ENCODE results near the gene MTMR3. TPM values are rescaled to one million over a fixed set of nuclear protein-coding genes. Genes with fewer than 3 reads are reported as not detected.
"Not testable (repeated sequence)": the region's sequence is repeated elsewhere in the genome, so short reads cannot be mapped to it uniquely, and the experiment has no call there.

Gene MTMR3
- total RNA-seq, 1 experiment from 2014 or later, result 23.9 TPM

DNA sequence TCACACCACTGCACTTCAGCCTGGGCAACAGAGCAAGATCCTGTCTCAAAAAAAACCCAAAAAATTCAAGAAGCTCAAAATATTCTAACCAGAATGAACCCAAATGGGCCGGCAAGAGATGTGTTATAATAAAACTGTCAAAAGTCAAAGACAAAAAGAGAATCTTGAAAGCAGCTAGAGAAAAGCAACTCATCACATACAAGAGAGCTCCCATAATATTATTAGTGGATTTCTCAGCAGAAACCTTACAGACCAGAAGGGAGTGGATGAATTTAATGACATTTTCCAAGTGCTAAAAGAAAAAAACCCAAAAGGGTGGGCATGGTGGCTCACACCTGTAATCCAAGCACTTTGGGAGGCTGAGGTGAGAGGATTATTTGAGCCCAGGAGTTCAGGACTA, 174.4 kb downstream of the MTMR3 start:
- in situ Hi-C loops (cut with HindIII; ENCODE audit: low sequenced_read_pairs), result no loop called here
- no peak for DNase-seq (ENCODE audit: low spot score)

DNA sequence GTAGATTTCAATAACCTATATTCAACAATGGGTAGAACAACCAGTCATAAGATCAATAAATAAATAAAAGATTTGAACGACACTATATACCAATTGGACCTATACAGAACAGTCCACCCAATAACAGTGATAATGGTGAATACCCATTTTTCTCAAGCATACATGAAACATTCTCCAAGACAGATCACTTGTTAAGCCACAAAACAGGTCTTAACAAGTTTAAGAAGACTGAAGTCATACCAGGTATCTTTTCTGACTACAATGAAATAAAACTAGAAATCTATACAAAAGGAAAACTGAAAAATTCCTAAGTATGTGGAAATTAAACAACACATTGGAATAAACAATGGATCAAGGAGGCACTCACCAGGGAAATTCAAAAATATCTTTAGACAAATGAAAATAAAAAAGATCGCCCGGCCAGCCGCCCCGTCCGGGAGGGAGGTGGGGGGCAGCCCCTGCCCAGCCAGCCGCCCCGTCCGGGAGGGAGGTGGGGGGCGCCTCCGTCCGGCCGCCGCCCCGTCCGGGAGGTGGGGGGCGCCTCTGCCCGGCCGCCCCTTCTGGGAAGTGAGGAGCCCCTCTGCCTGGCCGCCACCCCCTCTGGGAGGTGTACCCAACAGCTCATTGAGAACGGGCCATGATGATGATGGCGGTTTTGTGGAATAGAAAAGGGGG, 176.5 kb downstream of the MTMR3 start:
- in situ Hi-C loops (cut with HindIII; ENCODE audit: low sequenced_read_pairs); DNase-seq (ENCODE audit: low spot score): not testable (repeated sequence)

DNA sequence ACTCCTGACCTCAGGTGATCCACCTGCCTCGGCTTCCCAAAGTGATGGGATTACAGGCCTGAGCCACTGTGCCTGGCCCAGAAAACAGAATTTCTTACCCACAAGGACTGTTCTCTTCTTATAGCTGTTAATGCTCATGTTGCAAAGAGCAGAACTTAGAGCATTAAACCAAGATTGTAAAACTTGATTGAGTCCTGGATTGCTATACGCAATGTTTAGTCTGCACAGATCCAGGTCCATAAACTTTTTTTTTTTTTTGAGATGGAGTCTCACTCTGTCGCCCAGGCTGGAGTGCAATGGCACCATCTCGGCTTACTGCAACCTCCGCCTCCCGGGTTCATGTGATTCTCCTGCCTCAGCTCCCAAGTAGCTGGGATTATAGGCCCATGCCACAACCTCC, 178.1 kb downstream of the MTMR3 start:
- in situ Hi-C loops (cut with HindIII; ENCODE audit: low sequenced_read_pairs); DNase-seq (ENCODE audit: low spot score): not testable (repeated sequence)

DNA sequence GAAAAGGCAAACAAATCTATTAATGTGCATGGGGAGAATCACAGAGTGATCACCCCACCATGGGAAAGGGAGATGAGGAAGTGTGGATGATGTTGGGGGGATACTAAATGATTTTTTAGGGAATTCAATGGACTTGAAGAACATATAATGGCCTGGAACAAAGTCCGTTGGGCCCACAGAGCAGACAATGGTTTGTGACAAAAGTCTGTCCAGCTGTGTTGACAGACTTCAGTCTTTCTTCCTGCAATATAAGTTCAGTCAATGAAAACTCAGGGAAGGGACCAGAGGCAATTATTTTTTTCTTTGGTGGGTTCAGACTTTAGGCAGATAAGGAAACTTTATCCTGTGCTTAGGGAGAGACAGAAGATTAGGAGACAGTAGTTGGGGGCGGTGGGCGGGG, 179.3 kb downstream of the MTMR3 start:
- no peak for DNase-seq (ENCODE audit: low spot score)
- in situ Hi-C loops (cut with HindIII; ENCODE audit: low sequenced_read_pairs), result no loop called here

DNA sequence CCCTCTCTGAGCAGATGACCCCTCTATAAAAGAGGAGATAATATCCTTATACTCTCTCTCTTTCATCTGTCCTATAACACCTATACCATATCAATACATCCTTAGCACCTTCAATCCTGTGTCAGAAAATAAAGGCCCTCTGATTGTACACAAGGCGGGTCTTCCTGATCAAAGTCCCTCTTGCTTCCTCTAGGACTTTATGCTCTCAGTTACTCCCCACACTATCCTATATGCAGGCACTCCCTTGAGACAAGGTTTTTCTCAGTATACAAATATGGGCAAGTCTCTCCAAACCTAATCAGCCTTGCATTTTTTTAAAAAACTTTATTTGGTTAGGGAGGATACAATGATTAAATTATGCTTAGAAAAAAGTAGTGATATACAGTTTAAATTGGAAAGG, 180.0 kb downstream of the MTMR3 start:
- in situ Hi-C loops (cut with HindIII; ENCODE audit: low sequenced_read_pairs), result no loop called here
- no peak for DNase-seq (ENCODE audit: low spot score)

DNA sequence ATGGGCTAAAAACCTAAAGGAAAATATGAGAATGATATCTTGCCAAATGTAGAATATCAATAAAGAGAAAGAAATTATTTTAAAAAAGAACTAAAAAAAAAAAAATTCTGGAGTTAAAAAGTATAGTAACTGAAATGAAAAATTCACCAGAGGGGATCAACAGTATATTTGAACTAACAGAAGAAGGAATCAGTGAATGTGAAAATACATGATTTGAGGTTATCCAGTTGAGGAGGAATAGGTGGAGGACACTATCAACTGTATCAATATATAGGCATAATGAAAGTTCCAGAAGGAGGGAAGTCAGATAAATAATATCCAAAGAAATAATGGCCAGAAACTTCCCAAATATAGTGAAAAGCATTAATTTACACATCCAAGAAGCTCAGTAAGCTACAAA, 181.2 kb downstream of the MTMR3 start:
- in situ Hi-C loops (cut with HindIII; ENCODE audit: low sequenced_read_pairs), result no loop called here
- no peak for DNase-seq (ENCODE audit: low spot score)

DNA sequence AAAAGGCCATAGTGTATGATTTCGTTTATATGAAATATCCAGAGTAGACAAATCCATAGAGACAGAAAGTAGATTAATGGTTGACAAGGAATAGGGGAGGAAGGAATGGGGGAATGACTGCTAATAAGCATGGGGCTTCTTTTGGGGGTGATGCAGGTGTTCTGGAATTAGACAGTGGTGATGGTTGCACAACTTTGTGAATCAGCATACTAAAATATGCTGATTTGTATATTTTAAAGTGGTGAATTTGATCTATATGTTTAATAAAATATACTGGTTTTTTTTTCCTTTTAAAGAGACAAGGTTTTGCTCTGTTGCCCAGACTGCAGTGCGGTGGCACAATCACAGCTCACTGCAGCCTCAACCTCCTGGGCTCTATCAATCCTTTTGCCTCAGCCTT, 190.8 kb downstream of the MTMR3 start:
- no peak for DNase-seq (ENCODE audit: low spot score)
- in situ Hi-C loops (cut with HindIII; ENCODE audit: low sequenced_read_pairs), result no loop called here

- no peak for DNase-seq (ENCODE audit: low spot score)
- in situ Hi-C loops (cut with HindIII; ENCODE audit: low sequenced_read_pairs), result no loop called here
Measured at GRCh38 chr22:30074147-30074546, 191.2 kb downstream of the MTMR3 start.

- in situ Hi-C loops (cut with HindIII; ENCODE audit: low sequenced_read_pairs), result no loop called here
- DNase-seq (ENCODE audit: low spot score), result no peak
Measured at GRCh38 chr22:30074994-30075393, 192.0 kb downstream of the MTMR3 start.

- in situ Hi-C loops (cut with HindIII; ENCODE audit: low sequenced_read_pairs), result no loop called here
- DNase-seq (ENCODE audit: low spot score), result peak; percentile 11
Measured at GRCh38 chr22:30077279-30077880, 194.4 kb downstream of the MTMR3 start.

DNA sequence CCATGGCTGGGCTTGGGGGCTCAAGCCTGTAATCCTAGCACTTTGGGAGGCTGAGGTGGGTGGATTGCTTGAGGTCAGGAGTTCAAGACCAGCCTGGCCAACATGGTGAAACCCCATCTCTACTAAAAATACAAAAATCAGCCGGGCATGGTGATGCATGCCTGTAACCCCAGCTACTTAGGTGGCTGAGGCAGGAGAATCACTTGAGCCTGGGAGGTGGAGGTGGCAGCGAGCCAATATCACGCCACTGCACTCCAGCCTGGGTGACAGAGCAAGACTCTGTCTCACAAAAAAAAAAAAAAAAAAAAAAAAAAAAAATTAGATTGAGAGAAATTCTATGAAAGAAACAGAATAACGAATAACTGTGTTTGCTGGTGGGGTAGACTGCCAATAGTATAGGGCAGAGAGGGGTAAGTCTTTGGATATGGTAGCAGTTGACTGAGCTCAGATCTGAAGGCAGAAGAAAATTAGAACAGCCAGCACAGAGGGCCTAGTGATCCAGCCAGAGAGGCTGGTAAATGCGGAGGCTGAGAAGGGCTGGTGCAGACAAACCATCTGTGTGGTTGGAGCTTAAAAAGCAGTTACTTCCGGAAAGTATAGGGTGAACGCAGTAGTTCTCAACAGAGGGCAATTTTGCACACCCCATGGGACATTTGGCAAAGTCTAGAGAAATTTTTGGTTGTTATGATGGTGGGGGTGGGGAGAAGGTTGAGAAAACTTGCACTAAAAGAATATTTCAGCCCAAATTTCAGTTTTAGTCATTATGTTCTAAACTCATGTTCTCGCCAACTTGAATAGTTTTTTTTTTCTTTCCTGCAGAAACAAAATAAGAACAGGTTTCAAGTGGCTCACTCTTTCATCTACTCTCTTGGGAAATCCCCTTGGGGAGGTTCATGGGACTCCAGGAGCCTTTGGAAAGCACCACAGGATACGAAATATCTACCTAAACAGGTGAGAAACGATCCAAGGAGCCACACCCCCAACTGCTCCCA, 195.6 kb downstream of the MTMR3 start:
- in situ Hi-C loops (cut with HindIII; ENCODE audit: low sequenced_read_pairs), result no loop called here
- no peak for DNase-seq (ENCODE audit: low spot score)

DNA sequence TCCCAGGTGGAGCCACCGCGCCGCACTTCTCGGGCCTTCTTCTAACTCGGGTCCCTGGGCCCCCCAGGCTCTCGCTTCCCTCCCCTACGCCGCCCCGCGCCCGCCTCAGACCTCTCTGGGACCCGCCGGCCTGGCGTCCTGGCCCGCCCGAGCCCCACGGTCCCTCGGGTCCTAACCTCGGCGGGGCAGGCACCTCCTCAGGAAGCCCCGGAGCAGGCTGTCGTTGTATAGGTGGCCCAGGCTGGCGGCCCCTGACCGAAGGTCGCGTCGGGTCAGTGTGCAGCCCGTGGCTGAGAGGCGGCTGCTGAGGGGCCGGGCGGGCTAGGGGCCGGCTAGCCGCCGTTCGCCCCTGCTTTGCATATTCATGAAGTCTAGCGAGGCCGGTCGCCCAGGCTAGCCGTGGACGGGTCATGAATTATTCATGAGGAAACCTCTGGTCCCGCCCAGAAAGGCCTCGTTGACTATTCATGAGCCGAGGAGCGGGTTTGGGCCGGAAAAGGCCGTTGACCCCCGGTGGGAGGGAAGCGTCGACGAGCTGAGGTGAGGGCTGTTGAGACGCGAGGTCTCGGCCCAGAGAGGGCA, 197.1 kb downstream of the MTMR3 start, which contains the start of gene HORMAD2:
Gene HORMAD2 (plus strand): TSS at position 513 of the 582 bp plus-strand sequence. CDS start 13,489 bp downstream, outside the sequence.
- in situ Hi-C loops (cut with HindIII; ENCODE audit: low sequenced_read_pairs), result no loop called here
- DNase-seq (ENCODE audit: low spot score), result peak; percentile 10

Other genes starting within 250 kb of the MTMR3 start
- 1.5 and 2.8 TPM in 2 replicates for gene CABP7, start 163.2 kb upstream of the MTMR3 start, total RNA-seq (2014; rRNA removed; shearing (Covaris generic))
- 28.7 and 30.0 TPM in 2 replicates for gene ZMAT5, start 116.2 kb upstream of the MTMR3 start, total RNA-seq (2014; rRNA removed; shearing (Covaris generic))
- gene UQCR10, start 115.8 kb upstream of the MTMR3 start, total RNA-seq (2014; rRNA removed; shearing (Covaris generic)), result 114 and 138 TPM in 2 replicates
- 31.1 and 51.5 TPM in 2 replicates for gene ASCC2, start 44.9 kb upstream of the MTMR3 start, total RNA-seq (2014; rRNA removed; shearing (Covaris generic))
- 9.0 TPM in 1 of 2 replicates, not detected in the other for gene HORMAD2, start 197.3 kb downstream of the MTMR3 start, total RNA-seq (2014; rRNA removed; shearing (Covaris generic))